SK-N-SH treated with all-trans-retinoic acid at 6 μM for 48 hours (cell line): ENCODE data around the gene TARBP1.

Experiments used
- BACH2 ChIP-seq: fragments of 250-450 bp; sonication (Bioruptor Pico); IDR thresholded peaks from 2 replicates; pipeline ENCODE4 v1.9.0; 2021; ENCODE audit warnings: mild to moderate bottlenecking, borderline replicate concordance
- CSDC2 ChIP-seq: fragments of 250-450 bp; sonication (Bioruptor Pico); IDR thresholded peaks from 2 replicates; pipeline ENCODE4 v1.5.0; 2020; ENCODE audit warnings: mild to moderate bottlenecking, moderate library complexity
- ESRRG ChIP-seq: fragments of 250-450 bp; sonication (Bioruptor Pico); IDR thresholded peaks from 2 replicates; pipeline ENCODE4 v1.6.1; 2021; ENCODE audit warnings: mild to moderate bottlenecking
- OSR1 ChIP-seq: fragments of 250-450 bp; sonication (Bioruptor Pico); IDR thresholded peaks from 2 replicates; pipeline ENCODE4 v1.8.0; 2022; ENCODE audit warnings: moderate library complexity, mild to moderate bottlenecking, inconsistent platforms
- TF ChIP-seq, protein P1 (sequence below): fragments of 250-450 bp; sonication (Bioruptor Pico); IDR thresholded peaks from 2 replicates; pipeline ENCODE4 v1.8.0; 2020; ENCODE audit warnings: mild to moderate bottlenecking, moderate library complexity, borderline replicate concordance
- TF ChIP-seq, protein P2 (sequence below): fragments of 250-450 bp; sonication (Bioruptor Pico); IDR thresholded peaks from 2 replicates; pipeline ENCODE4 v1.8.0; 2021; ENCODE audit warnings: low read depth, mild to moderate bottlenecking, moderate library complexity, borderline replicate concordance

DNA sequence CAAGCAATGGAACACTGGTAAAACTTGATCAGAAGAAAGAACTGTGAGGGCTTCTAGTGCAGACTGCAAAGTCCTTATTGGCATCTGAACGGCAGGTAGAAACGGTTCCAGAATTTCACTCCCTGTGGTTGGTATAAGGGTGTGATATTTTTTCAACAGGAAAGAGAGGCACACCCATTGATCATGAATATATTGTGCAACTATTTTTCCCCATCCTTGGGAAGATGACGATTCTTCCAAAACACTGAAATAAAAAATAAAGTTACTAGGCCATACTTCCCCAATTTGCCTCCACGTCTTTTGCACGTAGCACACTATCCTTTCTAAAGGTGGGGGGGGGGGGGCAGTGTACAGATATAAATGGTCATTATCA, 49.6 kb downstream of the TARBP1 start:
- TF ChIP-seq, protein P1, sequence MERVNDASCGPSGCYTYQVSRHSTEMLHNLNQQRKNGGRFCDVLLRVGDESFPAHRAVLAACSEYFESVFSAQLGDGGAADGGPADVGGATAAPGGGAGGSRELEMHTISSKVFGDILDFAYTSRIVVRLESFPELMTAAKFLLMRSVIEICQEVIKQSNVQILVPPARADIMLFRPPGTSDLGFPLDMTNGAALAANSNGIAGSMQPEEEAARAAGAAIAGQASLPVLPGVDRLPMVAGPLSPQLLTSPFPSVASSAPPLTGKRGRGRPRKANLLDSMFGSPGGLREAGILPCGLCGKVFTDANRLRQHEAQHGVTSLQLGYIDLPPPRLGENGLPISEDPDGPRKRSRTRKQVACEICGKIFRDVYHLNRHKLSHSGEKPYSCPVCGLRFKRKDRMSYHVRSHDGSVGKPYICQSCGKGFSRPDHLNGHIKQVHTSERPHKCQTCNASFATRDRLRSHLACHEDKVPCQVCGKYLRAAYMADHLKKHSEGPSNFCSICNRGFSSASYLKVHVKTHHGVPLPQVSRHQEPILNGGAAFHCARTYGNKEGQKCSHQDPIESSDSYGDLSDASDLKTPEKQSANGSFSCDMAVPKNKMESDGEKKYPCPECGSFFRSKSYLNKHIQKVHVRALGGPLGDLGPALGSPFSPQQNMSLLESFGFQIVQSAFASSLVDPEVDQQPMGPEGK (CRISPR knock-in tag): no peak
- TF ChIP-seq, protein P2, sequence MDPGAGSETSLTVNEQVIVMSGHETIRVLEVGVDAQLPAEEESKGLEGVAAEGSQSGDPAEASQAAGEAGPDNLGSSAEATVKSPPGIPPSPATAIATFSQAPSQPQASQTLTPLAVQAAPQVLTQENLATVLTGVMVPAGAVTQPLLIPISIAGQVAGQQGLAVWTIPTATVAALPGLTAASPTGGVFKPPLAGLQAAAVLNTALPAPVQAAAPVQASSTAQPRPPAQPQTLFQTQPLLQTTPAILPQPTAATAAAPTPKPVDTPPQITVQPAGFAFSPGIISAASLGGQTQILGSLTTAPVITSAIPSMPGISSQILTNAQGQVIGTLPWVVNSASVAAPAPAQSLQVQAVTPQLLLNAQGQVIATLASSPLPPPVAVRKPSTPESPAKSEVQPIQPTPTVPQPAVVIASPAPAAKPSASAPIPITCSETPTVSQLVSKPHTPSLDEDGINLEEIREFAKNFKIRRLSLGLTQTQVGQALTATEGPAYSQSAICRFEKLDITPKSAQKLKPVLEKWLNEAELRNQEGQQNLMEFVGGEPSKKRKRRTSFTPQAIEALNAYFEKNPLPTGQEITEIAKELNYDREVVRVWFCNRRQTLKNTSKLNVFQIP (CRISPR knock-in tag): no peak
- TF ChIP-seq OSR1 (CRISPR knock-in tag) (no peak), BACH2 (CRISPR knock-in tag) (no peak), CSDC2 (no peak), ESRRG (CRISPR knock-in tag) (no peak)
